Posterior cingulate gyrus (tissue), 11 donors: ENCODE results near the gene ARHGAP8.
"Not testable (repeated sequence)": the region's sequence is repeated elsewhere in the genome, so short reads cannot be mapped to it uniquely, and the experiment has no call there.

Source experiments
- DNase-seq, 10 donors: peaks; one replicate each; pipeline versions ENCODE4 v3.0.0 to v3.0.0-alpha.2; 2020 to 2021; ENCODE audit warnings: mixed read lengths in 3 of 10
- intact Hi-C: fragments of 100-400 bp; cut with DNase I; formaldehyde crosslinking; loops from one replicate; pipeline ENCODE4 v1.15.1; 2023

Gene ARHGAP8

GRCh38 chr22:44795701-44796630 lies 43.6 kb downstream of the ARHGAP8 start:
- intact Hi-C loops, result no loop called here
- peak in 2 of 10 donors; percentile 26 to 65 for DNase-seq

GRCh38 chr22:44797181-44797725 lies 44.9 kb downstream of the ARHGAP8 start:
- DNase-seq, result peak in 2 of 10 donors; percentile 46 to 65
- intact Hi-C loops, result no loop called here

GRCh38 chr22:44799077-44799945 lies 46.9 kb downstream of the ARHGAP8 start:
- no peak for DNase-seq

GRCh38 chr22:44799946-44800634 lies 47.7 kb downstream of the ARHGAP8 start:
- DNase-seq, intact Hi-C loops: not testable (repeated sequence)

More at GRCh38 chr22:44799077-44799945, 46.9 kb downstream of the ARHGAP8 start:
- intact Hi-C loops, result no loop called here

GRCh38 chr22:44801476-44801875 lies 49.1 kb downstream of the ARHGAP8 start:
- intact Hi-C loops, result no loop called here
- DNase-seq, result no peak

GRCh38 chr22:44802071-44802700 lies 49.8 kb downstream of the ARHGAP8 start:
- DNase-seq, result no peak
- intact Hi-C loops, result no loop called here

- DNase-seq, result no peak
- intact Hi-C loops, result no loop called here
These were observed 50.6 kb downstream of the ARHGAP8 start for GRCh38 chr22:44802956-44803355.

- intact Hi-C loops, result no loop called here
- DNase-seq, result no peak
These were observed 52.0 kb downstream of the ARHGAP8 start for GRCh38 chr22:44804327-44804726.

GRCh38 chr22:44805711-44806110 lies 53.3 kb downstream of the ARHGAP8 start:
- DNase-seq, result no peak
- intact Hi-C loops, result no loop called here

GRCh38 chr22:44807232-44807631 lies 54.9 kb downstream of the ARHGAP8 start:
- no peak for DNase-seq
- intact Hi-C loops, result no loop called here

- intact Hi-C loops, result no loop called here
- no peak for DNase-seq
These were observed 55.7 kb downstream of the ARHGAP8 start for GRCh38 chr22:44807915-44808690.

GRCh38 chr22:44809456-44809855 lies 57.1 kb downstream of the ARHGAP8 start:
- intact Hi-C loops, result no loop called here
- peak in 3 of 10 donors; percentile 20 to 51 (median 25) for DNase-seq

- intact Hi-C loops, result no loop called here
- DNase-seq, result peak in 3 of 10 donors; percentile 41 to 66 (median 46)
These were observed 58.8 kb downstream of the ARHGAP8 start for GRCh38 chr22:44811141-44811540.

GRCh38 chr22:44813416-44813815 lies 61.0 kb downstream of the ARHGAP8 start:
- intact Hi-C loops, result no loop called here
- DNase-seq, result no peak

GRCh38 chr22:44814266-44815098 lies 62.1 kb downstream of the ARHGAP8 start:
- intact Hi-C loops, result no loop called here
- peak in 3 of 10 donors; percentile 30 to 66 (median 54) for DNase-seq

- DNase-seq, result peak in 3 of 10 donors; percentile 55 to 79 (median 59)
- intact Hi-C loops, result no loop called here
These were observed 63.0 kb downstream of the ARHGAP8 start for GRCh38 chr22:44815099-44816070.

GRCh38 chr22:44816141-44816540 lies 63.8 kb downstream of the ARHGAP8 start:
- intact Hi-C loops, result no loop called here
- peak in 3 of 10 donors; percentile 28 to 68 (median 61) for DNase-seq
